ENCODE results near the gene ERCC2.
A peak's percentile ranks its signal among the peaks of the same experiment; 100 is the strongest.

ERCC2 gene

DNA sequence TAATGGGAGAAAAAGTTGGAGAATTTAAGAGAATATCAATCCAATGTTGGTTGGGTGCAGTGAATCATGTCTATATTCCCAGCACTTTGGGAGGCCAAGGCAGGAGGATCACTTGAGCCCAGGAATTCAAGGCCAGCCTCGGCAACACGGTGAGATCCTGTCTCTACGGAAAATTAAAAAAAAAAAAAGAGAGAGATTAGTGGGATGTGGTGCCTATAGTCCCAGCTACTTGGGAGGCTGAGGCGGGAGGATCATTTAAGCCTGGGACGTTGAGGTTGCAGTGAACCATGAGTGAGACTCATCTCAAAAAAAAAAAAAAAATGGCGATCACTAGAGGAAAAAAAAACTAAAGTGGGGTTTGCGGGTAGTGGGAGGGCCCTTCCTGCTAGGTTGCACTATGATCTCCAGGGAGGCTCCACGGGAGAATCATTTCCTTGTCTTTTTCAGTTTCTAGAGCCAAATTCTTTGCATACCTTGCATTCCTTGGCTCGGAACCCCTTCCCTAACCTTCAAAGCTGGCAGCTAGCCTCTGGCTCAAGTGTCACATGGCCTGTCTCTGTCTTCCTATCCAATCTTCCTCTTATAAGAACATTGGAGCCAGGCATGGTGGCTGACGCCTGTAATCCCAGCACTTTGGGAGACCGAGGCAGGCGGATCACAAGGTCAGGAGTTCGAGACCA lies 5.8 kb upstream of the ERCC2 start:
- Histone ChIP-seq H2AFZ (ENCODE audit: low read depth, low read length, severe bottlenecking) (no peak overlapping the region), H4K20me1 (ENCODE audit: low read depth, low read length) (no peaks in the 10 kb centered on the region), H3K9ac (ENCODE audit: low read length) (no peak overlapping the region), H3K27ac (ENCODE audit: low read depth, low read length) (no peak overlapping the region), H3K9me3 (ENCODE audit: insufficient read depth, low read length) (no peaks in the 10 kb centered on the region), H3K36me3 (ENCODE audit: low read length) (no peaks in the 10 kb centered on the region), H3F3A (ENCODE audit: insufficient read depth) (no peaks in the 10 kb centered on the region), H3K27me3 (ENCODE audit: low read length) (no peaks in the 10 kb centered on the region), H3K79me2 (ENCODE audit: insufficient read depth, low read length) (no peaks in the 10 kb centered on the region), H3K4me2 (ENCODE audit: low read depth, low read length, poor library complexity, severe bottlenecking) (no peak overlapping the region), H3K9me2 (replicated peaks; ENCODE audit: insufficient read depth, low read length) (no peaks in the 10 kb centered on the region), H3K4me3 (ENCODE audit: insufficient read depth, low read length, poor library complexity, severe bottlenecking) (no peak overlapping the region)
- no peak for TF ChIP-seq EZH2phosphoT487 (conservative IDR thresholded peaks at IDR 0.05; ENCODE audit: low read length)
- TF ChIP-seq, protein P1, sequence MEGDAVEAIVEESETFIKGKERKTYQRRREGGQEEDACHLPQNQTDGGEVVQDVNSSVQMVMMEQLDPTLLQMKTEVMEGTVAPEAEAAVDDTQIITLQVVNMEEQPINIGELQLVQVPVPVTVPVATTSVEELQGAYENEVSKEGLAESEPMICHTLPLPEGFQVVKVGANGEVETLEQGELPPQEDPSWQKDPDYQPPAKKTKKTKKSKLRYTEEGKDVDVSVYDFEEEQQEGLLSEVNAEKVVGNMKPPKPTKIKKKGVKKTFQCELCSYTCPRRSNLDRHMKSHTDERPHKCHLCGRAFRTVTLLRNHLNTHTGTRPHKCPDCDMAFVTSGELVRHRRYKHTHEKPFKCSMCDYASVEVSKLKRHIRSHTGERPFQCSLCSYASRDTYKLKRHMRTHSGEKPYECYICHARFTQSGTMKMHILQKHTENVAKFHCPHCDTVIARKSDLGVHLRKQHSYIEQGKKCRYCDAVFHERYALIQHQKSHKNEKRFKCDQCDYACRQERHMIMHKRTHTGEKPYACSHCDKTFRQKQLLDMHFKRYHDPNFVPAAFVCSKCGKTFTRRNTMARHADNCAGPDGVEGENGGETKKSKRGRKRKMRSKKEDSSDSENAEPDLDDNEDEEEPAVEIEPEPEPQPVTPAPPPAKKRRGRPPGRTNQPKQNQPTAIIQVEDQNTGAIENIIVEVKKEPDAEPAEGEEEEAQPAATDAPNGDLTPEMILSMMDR (IDR thresholded peaks at IDR 0.05; ENCODE audit: insufficient read depth, low read length, poor library complexity, severe bottlenecking): no peak

DNA sequence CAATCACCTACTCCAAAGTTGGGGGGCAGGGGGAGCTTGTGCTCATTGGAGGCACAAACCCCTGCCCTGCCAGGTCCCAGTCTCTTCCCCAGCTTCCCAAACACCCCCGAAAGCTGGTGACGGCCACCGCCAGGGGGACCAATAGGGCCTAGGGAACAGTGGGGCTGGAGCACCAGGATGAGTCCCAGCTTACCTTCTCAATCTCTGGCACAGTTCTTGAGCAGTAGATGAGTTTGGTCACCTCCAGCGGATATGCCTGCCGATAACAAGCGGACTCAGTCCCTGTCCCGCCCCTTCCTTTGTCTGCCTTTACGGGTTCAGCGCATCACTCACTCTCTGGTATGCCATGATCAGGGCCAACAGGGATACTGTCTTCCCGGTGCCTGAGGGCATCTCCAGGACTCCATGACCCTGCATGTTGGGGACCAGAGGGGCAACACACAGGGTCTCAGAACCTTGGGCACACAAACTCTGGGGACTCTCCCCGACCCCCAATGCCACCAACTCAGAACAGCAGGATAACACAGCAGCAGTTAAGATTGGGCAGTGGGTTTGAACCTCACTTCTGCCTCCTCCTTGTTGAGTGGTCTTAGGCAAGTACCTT lies 1.5 kb downstream of the ERCC2 start:
- no peaks in the 10 kb centered on the region for H3F3A ChIP-seq (ENCODE audit: insufficient read depth)
- H3K79me2 ChIP-seq (ENCODE audit: insufficient read depth, low read length): no peaks in the 10 kb centered on the region
- H3K4me3 ChIP-seq (ENCODE audit: insufficient read depth, low read length, poor library complexity, severe bottlenecking): no peak overlapping the region
- H3K9me2 ChIP-seq (replicated peaks; ENCODE audit: insufficient read depth, low read length): no peaks in the 10 kb centered on the region
- H3K27me3 ChIP-seq (ENCODE audit: low read length): no peaks in the 10 kb centered on the region
- H3K4me2 ChIP-seq (ENCODE audit: low read depth, low read length, poor library complexity, severe bottlenecking): peak overlapping the region; percentile 94
- H2AFZ ChIP-seq (ENCODE audit: low read depth, low read length, severe bottlenecking): no peak overlapping the region
- H3K36me3 ChIP-seq (ENCODE audit: low read length): no peaks in the 10 kb centered on the region
- no peak overlapping the region for H3K27ac ChIP-seq (ENCODE audit: low read depth, low read length)
- TF ChIP-seq, protein P1 (IDR thresholded peaks at IDR 0.05; ENCODE audit: insufficient read depth, low read length, poor library complexity, severe bottlenecking): no peak
- TF ChIP-seq EZH2phosphoT487 (conservative IDR thresholded peaks at IDR 0.05; ENCODE audit: low read length): no peak
- H4K20me1 ChIP-seq (ENCODE audit: low read depth, low read length): no peaks in the 10 kb centered on the region
- H3K9ac ChIP-seq (ENCODE audit: low read length): no peak overlapping the region
- no peaks in the 10 kb centered on the region for H3K9me3 ChIP-seq (ENCODE audit: insufficient read depth, low read length)

DNA sequence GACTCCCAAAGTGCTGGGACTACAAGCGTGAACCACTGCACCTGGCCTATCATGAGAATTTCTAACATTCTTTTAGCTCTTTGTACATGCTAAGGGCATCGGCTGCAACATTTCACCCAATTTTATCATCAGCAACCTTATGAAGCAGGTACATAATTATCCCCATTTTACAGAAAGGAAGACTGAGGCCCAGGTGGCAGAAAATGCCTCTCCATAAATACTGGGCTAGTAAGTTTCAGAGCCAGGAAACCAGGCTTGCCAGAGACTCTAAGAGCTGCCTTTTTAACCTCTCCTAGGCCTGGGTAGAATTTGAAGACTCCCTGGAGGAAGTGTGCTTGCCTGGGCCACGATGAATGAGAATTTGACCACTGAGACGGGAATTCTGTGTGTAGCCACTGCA lies 2.2 kb downstream of the ERCC2 start:
- no peak overlapping the region for H3K4me3 ChIP-seq (ENCODE audit: insufficient read depth, low read length, poor library complexity, severe bottlenecking)
- no peak overlapping the region for H3K9ac ChIP-seq (ENCODE audit: low read length)
- H3K9me2 ChIP-seq (replicated peaks; ENCODE audit: insufficient read depth, low read length): no peaks in the 10 kb centered on the region
- TF ChIP-seq, protein P1 (IDR thresholded peaks at IDR 0.05; ENCODE audit: insufficient read depth, low read length, poor library complexity, severe bottlenecking): no peak
- TF ChIP-seq EZH2phosphoT487 (conservative IDR thresholded peaks at IDR 0.05; ENCODE audit: low read length): no peak
- no peaks in the 10 kb centered on the region for H3K36me3 ChIP-seq (ENCODE audit: low read length)
- H3K9me3 ChIP-seq (ENCODE audit: insufficient read depth, low read length): no peaks in the 10 kb centered on the region
- H3K79me2 ChIP-seq (ENCODE audit: insufficient read depth, low read length): no peaks in the 10 kb centered on the region
- H3K27ac ChIP-seq (ENCODE audit: low read depth, low read length): no peak overlapping the region
- H3F3A ChIP-seq (ENCODE audit: insufficient read depth): no peaks in the 10 kb centered on the region
- H3K27me3 ChIP-seq (ENCODE audit: low read length): no peaks in the 10 kb centered on the region
- no peaks in the 10 kb centered on the region for H4K20me1 ChIP-seq (ENCODE audit: low read depth, low read length)
- no peak overlapping the region for H2AFZ ChIP-seq (ENCODE audit: low read depth, low read length, severe bottlenecking)
- H3K4me2 ChIP-seq (ENCODE audit: low read depth, low read length, poor library complexity, severe bottlenecking): no peak overlapping the region
